ENCODE data around the gene TPSB2. TPM values are rescaled to one million over a fixed set of nuclear protein-coding genes. Genes with fewer than 3 reads are reported as not detected.

TPSB2 gene
- not detected in 2 replicates for total RNA-seq

DNA sequence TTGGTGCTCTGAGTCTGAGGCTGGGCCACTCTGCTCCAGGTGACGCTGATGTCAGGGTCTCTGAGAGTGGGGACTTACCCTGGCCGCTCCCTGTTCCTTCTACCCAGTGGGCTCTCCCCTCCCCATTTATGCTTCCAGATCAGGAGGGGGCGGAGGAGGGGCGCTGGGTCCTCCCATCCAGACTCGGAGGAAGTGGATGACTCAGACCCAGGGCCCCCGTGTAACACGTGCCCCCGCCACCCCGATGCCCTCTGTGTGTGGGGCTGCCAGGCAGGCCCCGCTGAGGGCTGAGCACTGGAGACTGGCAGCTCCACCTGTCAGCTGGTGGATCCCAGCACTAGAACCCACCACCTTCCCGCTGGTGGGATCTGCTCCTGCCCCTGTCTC is at the start of gene TPSB2:
Gene TPSB2, minus strand, starts transcription at position 101 of the 387 bp plus-strand sequence. CDS start 233 bp downstream, outside the sequence.

DNA sequence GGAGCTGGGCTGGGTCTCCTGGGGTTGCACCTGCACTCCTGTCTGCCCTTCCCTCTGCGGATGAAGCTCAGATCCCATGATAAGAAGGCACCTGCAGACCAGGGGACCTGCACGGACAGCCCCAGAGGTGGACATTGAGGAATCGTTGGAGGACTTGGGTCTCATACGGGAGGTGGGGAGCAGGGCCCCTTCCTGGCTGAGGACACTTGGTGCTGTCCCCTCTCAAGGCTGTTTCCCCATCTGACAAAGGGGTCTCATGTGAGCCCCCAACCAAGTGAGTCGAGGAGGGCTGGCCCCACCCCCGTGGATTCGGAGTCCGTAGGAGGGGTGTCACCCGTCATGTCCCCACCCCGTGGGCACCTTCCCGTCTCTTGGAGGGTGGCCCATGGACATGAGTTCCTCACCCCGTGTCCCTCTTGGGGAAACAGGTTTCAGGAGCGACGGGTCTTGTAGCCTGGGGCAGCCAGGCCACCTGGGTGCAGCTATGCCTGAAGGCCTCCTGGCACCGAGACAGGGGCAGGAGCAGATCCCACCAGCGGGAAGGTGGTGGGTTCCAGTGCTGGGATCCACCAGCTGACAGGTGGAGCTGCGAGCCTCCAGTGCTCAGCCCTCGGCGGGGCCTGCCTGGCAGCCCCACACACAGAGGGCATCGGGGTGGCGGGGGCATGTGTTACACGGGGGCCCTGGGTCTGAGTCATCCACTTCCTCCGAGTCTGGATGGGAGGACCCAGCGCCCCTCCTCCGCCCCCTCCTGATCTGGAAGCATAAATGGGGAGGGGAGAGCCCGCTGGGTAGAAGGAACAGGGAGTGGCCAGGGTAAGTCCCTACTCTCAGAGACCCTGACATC is 25.5 kb upstream of the TPSB2 start, which contains the start of gene TPSD1:
Gene TPSD1, plus strand, starts transcription at position 794 of the 847 bp plus-strand sequence. CDS start 212 bp downstream, outside the sequence.

DNA sequence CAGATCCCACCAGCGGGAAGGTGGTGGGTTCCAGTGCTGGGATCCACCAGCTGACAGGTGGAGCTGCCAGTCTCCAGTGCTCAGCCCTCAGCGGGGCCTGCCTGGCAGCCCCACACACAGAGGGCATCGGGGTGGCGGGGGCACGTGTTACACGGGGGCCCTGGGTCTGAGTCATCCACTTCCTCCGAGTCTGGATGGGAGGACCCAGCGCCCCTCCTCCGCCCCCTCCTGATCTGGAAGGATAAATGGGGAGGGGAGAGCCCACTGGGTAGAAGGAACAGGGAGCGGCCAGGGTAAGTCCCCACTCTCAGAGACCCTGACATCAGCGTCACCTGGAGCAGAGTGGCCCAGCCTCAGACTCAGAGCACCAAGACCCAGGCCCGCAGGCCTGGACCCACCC is 10.5 kb upstream of the TPSB2 start, which contains the start of gene TPSAB1:
Gene TPSAB1, plus strand, starts transcription at position 270 of the 400 bp plus-strand sequence. CDS start 234 bp downstream, outside the sequence.

DNA sequence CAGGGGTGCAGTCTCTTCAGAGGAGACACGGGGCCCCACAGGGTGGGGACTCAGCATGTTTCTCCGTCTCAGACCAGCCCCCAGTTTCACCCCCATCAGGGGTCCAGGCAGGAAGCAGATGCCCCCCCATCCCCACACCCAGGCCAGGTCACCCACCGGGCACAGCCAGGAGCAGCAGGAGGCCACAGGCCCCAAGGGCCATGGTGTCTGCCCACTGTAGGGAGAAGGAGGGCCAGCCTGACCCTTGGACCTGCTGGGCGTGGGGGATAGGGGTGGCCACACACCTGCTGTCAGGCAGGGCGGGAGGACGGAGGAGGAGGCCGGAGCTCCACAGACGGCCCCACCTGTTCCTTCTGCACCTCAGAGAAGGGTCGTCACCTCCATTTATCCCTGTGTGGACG is 4.9 kb downstream of the TPSB2 start, which contains the start of gene TPSG1:
Gene TPSG1, minus strand, starts transcription at position 218 of the 401 bp plus-strand sequence. Its CDS starts 16 bp downstream, at position 202.

Other genes starting within 250 kb of the TPSB2 start
- gene SOX8, start 248.4 kb downstream of the TPSB2 start, total RNA-seq = 0.13 and 0.88 TPM in 2 replicates
- gene SSTR5, start 157.4 kb downstream of the TPSB2 start, total RNA-seq = 0.32 TPM in 1 of 2 replicates, not detected in the other
- gene C1QTNF8, start 133.9 kb downstream of the TPSB2 start, total RNA-seq = not detected in 2 replicates
- gene CACNA1H, start 77.1 kb downstream of the TPSB2 start, total RNA-seq = 2.7 and 9.6 TPM in 2 replicates
- gene TPSG1, start 4.9 kb downstream of the TPSB2 start, total RNA-seq = not detected in 2 replicates
- not detected in 2 replicates for gene TPSAB1, start 10.5 kb upstream of the TPSB2 start, total RNA-seq
- not detected in 2 replicates for gene TPSD1, start 25.9 kb upstream of the TPSB2 start, total RNA-seq
- 69.0 and 69.3 TPM in 2 replicates for gene UBE2I, start 79.5 kb upstream of the TPSB2 start, total RNA-seq
- 0.52 and 2.4 TPM in 2 replicates for gene BAIAP3, start 103.5 kb upstream of the TPSB2 start, total RNA-seq
- gene TSR3, start 121.7 kb upstream of the TPSB2 start, total RNA-seq = 42.1 and 84.8 TPM in 2 replicates
- gene GNPTG, start 121.7 kb upstream of the TPSB2 start, total RNA-seq = 32.6 and 38.9 TPM in 2 replicates
- 9.4 and 25.2 TPM in 2 replicates for gene UNKL, start 184.5 kb upstream of the TPSB2 start, total RNA-seq
- gene UQCC4, start 190.6 kb upstream of the TPSB2 start, total RNA-seq = 18.4 and 19.4 TPM in 2 replicates
- not detected in 2 replicates for gene PERCC1, start 200.9 kb upstream of the TPSB2 start, total RNA-seq
- 0.80 TPM in 1 of 2 replicates, not detected in the other for gene CCDC154, start 214.4 kb upstream of the TPSB2 start, total RNA-seq
- 36.4 and 41.1 TPM in 2 replicates for gene CLCN7, start 244.8 kb upstream of the TPSB2 start, total RNA-seq

All from epithelial cell of alveolus of lung (primary cell).